ENCODE data around the gene ANKRD17. TPM values are rescaled to one million over a fixed set of nuclear protein-coding genes. Genes with fewer than 3 reads are reported as not detected.

The ANKRD17 gene
- total and polyA plus RNA-seq, 9 of the 15 experiments (the other 6 are each of a cell fraction or from before 2014, with no cell fraction given): 25.5 to 86.9 (median 52.2) TPM

GRCh38 chr4:73258686-73259570 lies at the start of gene ANKRD17 (continued):
- peak in 1 of 2 experiments; percentile 55; a peak in 1 of 4 replicates for TF ChIP-seq ZMIZ1 (IDR thresholded peaks at IDR 0.05; ENCODE audit: low read depth in 2 of 2, low read length in 2 of 2)
- TF ChIP-seq HDAC3 (IDR thresholded peaks at IDR 0.05; ENCODE audit: borderline replicate concordance, partially characterized antibody): no peak
- no peak for TF ChIP-seq ZBTB2 (IDR thresholded peaks at IDR 0.05)
- peak; percentile 89 for TF ChIP-seq CHD2 (IDR thresholded peaks at IDR 0.05; ENCODE audit: low read depth, low read length)
- TF ChIP-seq OTX1 (CRISPR knock-in tag; IDR thresholded peaks at IDR 0.05): peak; percentile 89
- no peak for TF ChIP-seq CHD7 (IDR thresholded peaks at IDR 0.05; ENCODE audit: low read depth, low read length)
